Keratinocyte (primary cell): ENCODE data around the gene AATF. TPM values are rescaled to one million over a fixed set of nuclear protein-coding genes. Genes with fewer than 3 reads are reported as not detected.

Source experiments
- DNase-seq: peaks from one replicate; pipeline ENCODE4 v3.0.0-alpha.2; 2011; ENCODE audit warnings: low read depth, missing footprints, low spot score
- FAIRE-seq: peaks from 2 replicates; lab custom pipeline; 2011; peaks lifted over from hg19 to GRCh38; lab: Jason Lieb, UNC
- H2AFZ ChIP-seq: 2 replicates; pipeline ENCODE4 v1.6.0; 2012; ENCODE audit warnings: low read length, control low read depth, inconsistent platforms; ENCODE audit not compliant: control insufficient read depth
- H3K27ac ChIP-seq: 2 replicates; pipeline ENCODE4 v1.5.1; 2011; ENCODE audit warnings: low read length; ENCODE audit not compliant: control insufficient read depth, insufficient read depth
- H3K27me3 ChIP-seq: 3 replicates; pipeline ENCODE4 v1.6.0; 2011; ENCODE audit warnings: low read length; ENCODE audit not compliant: control insufficient read depth, insufficient read depth; ENCODE audit errors: extremely low read depth
- H3K36me3 ChIP-seq, 2 experiments: 2 replicates in 1 of 2; 3 replicates in 1 of 2; pipeline ENCODE4 v1.5.1; 2011; ENCODE audit warnings: low read length in 2 of 2, mild to moderate bottlenecking in 1 of 2; ENCODE audit not compliant: control insufficient read depth in 2 of 2, insufficient read depth in 2 of 2; ENCODE audit errors: extremely low read depth in 1 of 2
- H3K4me1 ChIP-seq: 3 replicates; pipeline ENCODE4 v1.5.1; 2011; ENCODE audit warnings: low read length; ENCODE audit not compliant: control insufficient read depth, insufficient read depth; ENCODE audit errors: extremely low read depth
- H3K4me2 ChIP-seq: 3 replicates; pipeline ENCODE4 v1.6.0; 2011; ENCODE audit warnings: low read depth, low read length; ENCODE audit not compliant: control insufficient read depth, insufficient read depth; ENCODE audit errors: extremely low read depth
- H3K4me3 ChIP-seq, 3 experiments: fragments of 200-600 bp in 1 of 3; sonication (generic) in 1 of 3; 2 replicates in 2 of 3; 3 replicates in 1 of 3; pipeline ENCODE4 v1.5.1; 2011 to 2016; ENCODE audit warnings: low read length in 3 of 3, mild to moderate bottlenecking in 3 of 3, control low read depth in 2 of 3, inconsistent platforms in 1 of 3, low read depth in 1 of 3, mixed read lengths in 1 of 3, mixed run types in 1 of 3, moderate library complexity in 1 of 3; ENCODE audit not compliant: control insufficient read depth in 2 of 3, insufficient read depth in 2 of 3; ENCODE audit errors: extremely low read depth in 1 of 3
- H3K79me2 ChIP-seq: 2 replicates; pipeline ENCODE4 v1.6.0; 2012; ENCODE audit warnings: low read length; ENCODE audit not compliant: control insufficient read depth, insufficient read depth
- H3K9ac ChIP-seq: 3 replicates; pipeline ENCODE4 v1.6.0; 2011; ENCODE audit warnings: low read length; ENCODE audit not compliant: control insufficient read depth, insufficient read depth; ENCODE audit errors: extremely low read depth
- H3K9me1 ChIP-seq: 3 replicates; pipeline ENCODE4 v1.6.0; 2011; ENCODE audit warnings: low read length; ENCODE audit not compliant: control insufficient read depth, insufficient read depth; ENCODE audit errors: extremely low read depth
- H3K9me3 ChIP-seq: 2 replicates; pipeline ENCODE4 v1.5.1; 2012; ENCODE audit warnings: low read depth, low read length; ENCODE audit not compliant: control insufficient read depth
- H4K20me1 ChIP-seq: 3 replicates; pipeline ENCODE4 v1.6.0; 2011; ENCODE audit warnings: low read length; ENCODE audit not compliant: control insufficient read depth, insufficient read depth; ENCODE audit errors: extremely low read depth
- CTCF ChIP-seq, 3 experiments: IDR thresholded peaks in 1 of 3; conservative IDR thresholded peaks in 1 of 3; optimal IDR thresholded peaks in 1 of 3; 2 replicates in 2 of 3; 3 replicates in 1 of 3; pipeline versions ENCODE3 to v1.5.1; 2011; ENCODE audit warnings: low read length in 3 of 3, mild to moderate bottlenecking in 3 of 3, moderate library complexity in 2 of 3, control low read depth in 1 of 3, inconsistent platforms in 1 of 3; ENCODE audit not compliant: insufficient read depth in 2 of 3; ENCODE audit errors: extremely low read depth in 1 of 3
- EZH2 ChIP-seq: IDR thresholded peaks from one replicate; pipeline ENCODE4 v1.6.1; 2012; ENCODE audit warnings: inconsistent platforms, mild to moderate bottlenecking, low read length, moderate library complexity
- dilution Hi-C: fragments of 300-500 bp; cut with MboI; formaldehyde crosslinking; loops from one replicate; pipeline ENCODE4 v1.7.0; 2020; ENCODE audit warnings: low sequenced_read_pairs; ENCODE audit not compliant: extremely low pct_ligation_motif_present
- polyA plus RNA-seq, 5 experiments: library from polyadenylated mRNA; depleted of rRNA in 3 of 5; stranded (reverse) in 3 of 5; stranded (forward) in 1 of 5; unstranded in 1 of 5; fragments of >200 nt; gene quantifications; 1 replicate in 1 of 5; 2 replicates in 3 of 5; 3 replicates in 1 of 5; pipeline versions ENCODE4 v1.2.1 to v1.2.3, GENCODE V29; 2011 to 2012; ENCODE audit warnings: missing spikeins in 2 of 5, low read depth in 1 of 5, low replicate concordance in 1 of 5

The AATF gene
- polyA plus RNA-seq, 1 donor (not counting 4 experiments of a cell fraction or from before 2014, with no cell fraction given) = 30.4 TPM

- Histone ChIP-seq H3K9me1 (no peaks in the 10 kb centered on the region), H3K36me3 (no peaks in the 10 kb centered on the region), H3K27ac (no peak overlapping the region), H4K20me1 (no peaks in the 10 kb centered on the region), H3K9me3 (no peaks in the 10 kb centered on the region), H3K27me3 (no peaks in the 10 kb centered on the region), H3K4me2 (no peak overlapping the region), H2AFZ (peak overlapping the region; percentile 43), H3K9ac (no peak overlapping the region), H3K79me2 (no peaks in the 10 kb centered on the region), H3K4me1 (peaks cover 42% of the 10 kb centered on the region), H3K4me3 (no peak overlapping the region)
- FAIRE-seq (no peak), DNase-seq (no peak)
- no peak for TF ChIP-seq EZH2
- TF ChIP-seq CTCF (optimal IDR thresholded peaks at IDR 0.05 in 1 of 3, IDR thresholded peaks at IDR 0.05 in 1 of 3, conservative IDR thresholded peaks at IDR 0.05 in 1 of 3; ENCODE audit: extremely low read depth in 1 of 3, insufficient read depth in 2 of 3, low read length in 3 of 3) = no peak
- dilution Hi-C loops = no loop called here
Observed at GRCh38 chr17:36918211-36918691, 30.5 kb upstream of the AATF start.

- no peak overlapping the region for H3K27ac ChIP-seq
- no peak overlapping the region for H3K4me3 ChIP-seq
- no peak overlapping the region for H3K9ac ChIP-seq
- no peaks in the 10 kb centered on the region for H3K36me3 ChIP-seq
- no peaks in the 10 kb centered on the region for H4K20me1 ChIP-seq
- DNase-seq (no peak), FAIRE-seq (no peak)
- H3K9me1 ChIP-seq = no peaks in the 10 kb centered on the region
- dilution Hi-C loops = no loop called here
- no peaks in the 10 kb centered on the region for H3K9me3 ChIP-seq
- peaks cover 52% of the 10 kb centered on the region for H3K4me1 ChIP-seq
- no peak overlapping the region for H3K4me2 ChIP-seq
- no peak for TF ChIP-seq EZH2
- TF ChIP-seq CTCF (optimal IDR thresholded peaks at IDR 0.05 in 1 of 3, IDR thresholded peaks at IDR 0.05 in 1 of 3, conservative IDR thresholded peaks at IDR 0.05 in 1 of 3; ENCODE audit: extremely low read depth in 1 of 3, insufficient read depth in 2 of 3, low read length in 3 of 3) = no peak
- no peaks in the 10 kb centered on the region for H3K27me3 ChIP-seq
- H2AFZ ChIP-seq = no peak overlapping the region
- H3K79me2 ChIP-seq = no peaks in the 10 kb centered on the region
Observed at GRCh38 chr17:36919407-36919968, 29.3 kb upstream of the AATF start.
